VCaP (cell line): ENCODE results near the gene ATP4A.

ENCODE experiments used
- H3K27ac ChIP-seq: fragments of 450-650 bp; 2 replicates; pipeline ENCODE4 v1.5.1; 2017
- TF ChIP-seq, protein P1 (sequence below): fragments of 450-650 bp; conservative IDR thresholded peaks from 2 replicates; pipeline ENCODE4 v1.5.1; 2017; ENCODE audit warnings: mild to moderate bottlenecking, moderate library complexity

Gene ATP4A

DNA sequence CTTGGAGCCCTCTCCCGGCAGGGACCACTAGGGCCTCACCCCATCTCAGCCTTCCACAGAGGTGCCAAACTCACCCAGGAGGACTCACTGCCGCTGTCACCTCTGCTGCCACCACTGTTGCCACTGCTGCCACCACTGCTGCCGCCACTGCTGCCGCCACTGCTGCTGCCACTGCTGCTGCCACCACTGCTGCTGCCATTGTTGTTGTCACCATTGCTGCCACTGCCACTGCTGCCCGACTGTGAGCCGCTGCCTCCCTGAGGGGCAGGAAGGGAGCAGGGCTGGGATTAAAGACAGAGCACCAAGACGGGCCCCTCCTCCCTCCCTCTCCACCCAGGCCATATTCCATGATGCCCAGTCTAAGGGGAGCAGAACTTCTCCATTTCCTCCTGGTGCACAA is 52.1 kb downstream of the ATP4A start:
- TF ChIP-seq, protein P1, sequence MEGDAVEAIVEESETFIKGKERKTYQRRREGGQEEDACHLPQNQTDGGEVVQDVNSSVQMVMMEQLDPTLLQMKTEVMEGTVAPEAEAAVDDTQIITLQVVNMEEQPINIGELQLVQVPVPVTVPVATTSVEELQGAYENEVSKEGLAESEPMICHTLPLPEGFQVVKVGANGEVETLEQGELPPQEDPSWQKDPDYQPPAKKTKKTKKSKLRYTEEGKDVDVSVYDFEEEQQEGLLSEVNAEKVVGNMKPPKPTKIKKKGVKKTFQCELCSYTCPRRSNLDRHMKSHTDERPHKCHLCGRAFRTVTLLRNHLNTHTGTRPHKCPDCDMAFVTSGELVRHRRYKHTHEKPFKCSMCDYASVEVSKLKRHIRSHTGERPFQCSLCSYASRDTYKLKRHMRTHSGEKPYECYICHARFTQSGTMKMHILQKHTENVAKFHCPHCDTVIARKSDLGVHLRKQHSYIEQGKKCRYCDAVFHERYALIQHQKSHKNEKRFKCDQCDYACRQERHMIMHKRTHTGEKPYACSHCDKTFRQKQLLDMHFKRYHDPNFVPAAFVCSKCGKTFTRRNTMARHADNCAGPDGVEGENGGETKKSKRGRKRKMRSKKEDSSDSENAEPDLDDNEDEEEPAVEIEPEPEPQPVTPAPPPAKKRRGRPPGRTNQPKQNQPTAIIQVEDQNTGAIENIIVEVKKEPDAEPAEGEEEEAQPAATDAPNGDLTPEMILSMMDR = no peak
- no peak overlapping the region for H3K27ac ChIP-seq

DNA sequence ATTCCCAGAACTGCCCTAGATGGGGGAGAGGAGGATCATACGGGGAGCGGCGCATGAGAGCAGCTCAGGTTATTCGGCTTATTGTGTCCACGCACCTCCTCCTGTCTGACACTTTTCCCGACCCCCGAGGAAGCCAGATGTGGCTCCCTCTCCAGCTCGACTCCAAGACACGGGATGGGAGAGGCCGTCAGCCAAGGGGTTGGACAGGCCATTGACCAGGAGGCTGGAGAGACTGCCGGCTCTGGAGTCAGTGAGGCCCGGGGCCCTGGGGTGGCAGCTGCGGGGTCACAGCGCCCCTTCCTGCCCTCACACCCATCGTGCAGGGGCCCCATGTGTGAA is 52.9 kb downstream of the ATP4A start:
- TF ChIP-seq, protein P1 = peak; percentile 63; the same call in 1 of the 2 replicates
- H3K27ac ChIP-seq = no peak overlapping the region

DNA sequence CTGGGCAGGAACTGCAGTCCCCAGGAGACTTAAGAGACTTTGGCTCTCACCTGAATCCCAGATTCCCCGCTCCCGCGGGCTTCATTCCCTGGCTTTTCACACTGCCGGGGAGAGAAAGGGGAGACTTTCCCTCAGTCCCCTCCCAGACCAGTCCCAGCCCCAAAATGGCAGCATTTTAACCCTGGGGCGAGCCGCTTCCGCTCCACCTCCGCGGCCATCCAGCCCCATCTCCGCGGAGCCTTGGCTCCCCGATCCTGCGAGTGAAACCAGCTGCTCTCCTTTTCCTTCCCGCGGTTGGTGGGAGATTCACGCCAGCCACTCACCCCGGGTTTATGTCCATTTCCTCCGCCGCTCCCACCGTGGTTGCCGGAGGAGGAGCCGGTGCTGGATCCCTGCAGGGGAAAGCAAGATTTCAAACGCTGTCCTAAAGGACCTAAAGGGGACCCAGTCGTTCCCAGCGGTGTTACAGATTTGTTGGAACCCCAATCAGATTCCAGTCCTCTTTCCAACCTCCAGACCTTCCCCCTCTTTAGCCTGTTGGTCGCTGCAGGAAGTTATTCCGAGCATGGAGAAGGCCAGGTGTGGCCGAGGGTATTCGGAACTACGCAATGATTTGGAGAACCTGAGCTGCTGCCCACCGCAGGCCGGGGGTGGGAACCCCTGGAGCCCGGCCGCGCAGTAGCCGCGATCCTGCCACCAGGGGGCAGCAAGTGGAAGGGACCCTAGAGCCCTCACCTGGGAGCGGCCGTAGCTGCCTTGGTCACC is 53.4 kb downstream of the ATP4A start:
- TF ChIP-seq, protein P1 = peak; percentile 98
- H3K27ac ChIP-seq = peak overlapping the region; percentile 42

DNA sequence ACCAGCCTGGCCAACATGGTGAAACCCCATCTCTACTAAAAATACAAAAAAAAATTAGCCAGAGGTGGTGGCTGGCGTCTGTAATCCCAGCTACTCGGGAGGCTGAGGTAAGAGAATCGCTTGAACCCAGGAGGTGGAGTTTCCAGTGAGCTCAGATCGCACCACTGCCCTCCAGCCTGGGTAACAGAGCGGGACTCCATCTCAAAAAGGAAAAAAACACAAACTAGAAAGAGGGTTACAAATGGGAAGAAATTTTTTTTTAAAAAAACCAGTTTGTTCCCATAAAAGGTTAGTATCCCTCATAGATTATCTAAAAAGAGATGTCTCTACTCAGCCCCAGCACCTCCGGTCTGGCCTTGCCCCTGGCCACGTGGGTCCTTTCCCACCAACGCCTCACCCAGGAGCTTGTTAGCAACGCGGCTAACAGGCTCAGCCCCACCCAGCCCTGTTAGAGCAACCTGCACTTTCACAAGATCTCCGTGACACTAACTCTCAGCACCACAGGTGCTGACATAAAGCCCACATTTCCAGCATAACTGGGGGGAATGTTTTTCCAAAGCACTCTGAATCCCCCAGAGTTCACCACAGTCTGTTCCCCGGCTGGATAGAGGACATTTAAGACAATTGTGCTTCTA is 54.3 kb downstream of the ATP4A start:
- H3K27ac ChIP-seq = peak overlapping the region; percentile 42
- TF ChIP-seq, protein P1 = no peak

DNA sequence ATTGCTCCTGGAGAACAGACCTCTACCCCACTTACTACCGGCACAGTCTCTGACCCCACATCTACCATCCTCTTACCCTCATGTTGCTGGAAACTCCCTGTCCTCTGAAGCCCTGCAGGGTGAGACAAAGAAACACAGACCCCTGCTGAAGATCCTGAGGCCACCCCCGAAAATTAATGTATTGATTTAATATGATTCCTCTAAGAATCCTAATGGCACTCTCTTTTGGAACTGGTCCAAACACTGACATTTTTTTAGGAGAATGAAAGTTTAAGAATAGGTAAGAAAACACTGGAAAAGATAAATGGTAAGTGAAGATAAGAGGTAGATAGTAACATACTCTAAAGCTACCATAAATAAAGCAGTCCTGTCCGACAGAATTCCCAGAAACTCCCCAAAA is 55.3 kb downstream of the ATP4A start:
- no peak overlapping the region for H3K27ac ChIP-seq
- TF ChIP-seq, protein P1 = no peak

DNA sequence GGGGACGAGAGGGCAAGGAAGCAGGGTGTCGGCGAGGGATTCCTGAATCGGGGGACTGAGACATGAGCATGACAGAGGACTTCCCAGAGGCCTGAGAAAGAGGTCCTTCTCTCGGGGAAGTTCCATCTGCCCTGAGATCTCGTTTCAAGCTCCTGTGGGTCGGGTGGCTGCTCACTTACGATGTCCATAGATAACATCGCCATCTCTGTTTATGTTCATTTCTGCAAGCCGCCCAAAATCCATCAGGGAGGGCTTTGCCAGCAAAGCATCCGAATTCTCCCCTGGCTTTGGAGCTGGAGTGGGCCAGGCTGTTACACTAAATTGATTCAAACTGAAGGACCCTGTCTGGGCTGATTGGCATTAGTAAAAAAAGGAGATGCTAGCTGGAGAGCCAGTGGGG is 55.9 kb downstream of the ATP4A start:
- H3K27ac ChIP-seq = no peak overlapping the region
- TF ChIP-seq, protein P1 = no peak

DNA sequence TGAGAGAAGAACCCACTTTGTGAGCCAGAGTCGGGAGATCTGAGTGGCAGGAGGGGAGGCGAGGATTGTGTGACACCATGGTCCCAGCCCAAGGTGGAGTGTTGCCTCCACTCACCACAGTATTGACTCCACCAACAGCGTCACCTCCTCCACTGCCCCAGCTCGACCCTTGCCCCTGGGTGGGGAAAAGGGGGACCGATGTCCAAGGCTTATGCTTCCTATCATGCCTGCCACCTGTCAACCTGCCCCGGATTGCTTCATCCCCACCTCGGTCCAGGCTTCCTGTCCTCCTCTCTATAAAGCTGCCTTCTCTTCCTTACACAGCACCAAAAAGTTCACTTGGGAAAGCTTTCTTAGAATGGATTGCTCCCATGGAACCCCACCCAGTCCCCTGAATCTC is 57.4 kb downstream of the ATP4A start:
- TF ChIP-seq, protein P1 = no peak
- H3K27ac ChIP-seq = no peak overlapping the region
